Measurements from ENCODE around the gene NDUFB8. TPM values are rescaled to one million over a fixed set of nuclear protein-coding genes. Genes with fewer than 3 reads are reported as not detected.
A peak's percentile ranks its signal among the peaks of the same experiment; 100 is the strongest.
"Not testable (repeated sequence)": the region's sequence is repeated elsewhere in the genome, so short reads cannot be mapped to it uniquely, and the experiment has no call there.

Gene NDUFB8
- total RNA-seq: 100 to 1,000 TPM; 168 to 250 (median 208) TPM
- 100 to 1,000 TPM; 221 to 383 (median 348) TPM for polyA plus RNA-seq
- long read RNA-seq, donor 1, transcript NDUFB8-201 (5 exons, 671 nt): major isoform, 60 of 67 reads
- long read RNA-seq, donor 1, partial matches to known transcripts: 3 of 67 reads
- long read RNA-seq, donor 1, other reads (novel, unspliced or antisense): 1 of 67 reads
- long read RNA-seq, donor 2, transcript NDUFB8-205 (4 exons, 829 nt): minor isoform, 5 of 90 reads
- long read RNA-seq, donor 2, transcript NDUFB8-201 (5 exons, 671 nt): major isoform, 78 of 90 reads
- long read RNA-seq, donor 2, partial matches to known transcripts: 2 of 90 reads
- long read RNA-seq, donor 2, other reads (novel, unspliced or antisense): 2 of 90 reads

DNA sequence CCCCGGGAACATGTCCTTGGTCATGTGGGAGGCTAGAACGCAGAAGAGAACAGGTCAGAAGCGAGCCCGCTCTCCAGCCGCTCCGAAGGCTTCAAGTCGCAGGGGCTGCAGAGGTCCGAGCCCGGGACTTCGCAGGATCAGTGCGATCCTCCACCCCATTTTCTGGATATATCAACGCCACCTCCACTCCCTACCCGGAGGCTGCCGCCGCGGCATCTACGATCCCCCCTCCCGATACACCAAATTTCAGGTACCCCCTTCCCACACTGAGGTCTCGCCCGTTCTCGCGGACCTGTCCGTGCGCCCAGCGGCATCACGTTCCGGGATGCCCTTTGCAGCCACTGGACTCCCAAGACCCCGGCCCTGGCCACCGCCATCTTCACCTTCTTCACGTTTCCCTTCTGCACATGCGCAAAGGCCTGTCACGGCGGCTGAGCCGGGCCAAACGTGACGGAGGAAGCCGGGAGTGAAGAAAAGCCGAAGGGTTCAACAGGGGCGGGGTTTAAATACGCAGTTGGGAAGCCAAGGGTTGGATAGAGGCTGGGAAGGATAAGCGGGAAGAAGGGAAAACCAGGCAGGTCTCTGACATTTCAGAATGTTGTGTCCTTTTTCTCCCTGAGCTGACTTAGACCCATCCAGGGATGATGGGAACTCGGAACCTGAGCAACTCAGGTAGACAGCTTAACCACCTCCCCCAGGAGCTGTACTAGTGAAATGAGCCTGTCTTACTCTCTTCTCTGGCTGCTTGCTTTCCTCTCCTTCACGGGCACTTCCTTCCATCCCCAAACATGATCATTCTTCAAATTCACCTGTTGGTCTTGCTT is at the start of gene NDUFB8:
TSS of gene NDUFB8 (minus strand) at position 397 of the 824 bp plus-strand sequence. CDS start at position 377, 20 bp downstream.
- peak within 1 kb of the TSS; percentile 87 for H3K4me3 ChIP-seq
- peak within 1 kb of the TSS; percentile 80 for H3K27ac ChIP-seq
- H3K9me3 ChIP-seq: no peaks in the 10 kb centered on the region
- H3K27me3 ChIP-seq (ENCODE audit: insufficient read depth in 3 of 3, low read length in 2 of 3): no peaks in the 10 kb centered on the region
- H3K36me3 ChIP-seq (ENCODE audit: insufficient read depth in 1 of 2, low read depth in 1 of 2): peaks cover 4 to 37% of the 10 kb centered on the region in 2 donors
- peaks cover 24% of the 10 kb centered on the region for H3K4me1 ChIP-seq
- DNase-seq (peak; percentile 90 to 94), ATAC-seq (peak; percentile 91 to 98 (median 95))
- WGBS, 3 donors: 0 to 1% (median 1%) methylated on average over 43 of the region's 43 CpGs
- intact Hi-C loops (cut with DNase I): no loop called here
- TF ChIP-seq, protein P1, sequence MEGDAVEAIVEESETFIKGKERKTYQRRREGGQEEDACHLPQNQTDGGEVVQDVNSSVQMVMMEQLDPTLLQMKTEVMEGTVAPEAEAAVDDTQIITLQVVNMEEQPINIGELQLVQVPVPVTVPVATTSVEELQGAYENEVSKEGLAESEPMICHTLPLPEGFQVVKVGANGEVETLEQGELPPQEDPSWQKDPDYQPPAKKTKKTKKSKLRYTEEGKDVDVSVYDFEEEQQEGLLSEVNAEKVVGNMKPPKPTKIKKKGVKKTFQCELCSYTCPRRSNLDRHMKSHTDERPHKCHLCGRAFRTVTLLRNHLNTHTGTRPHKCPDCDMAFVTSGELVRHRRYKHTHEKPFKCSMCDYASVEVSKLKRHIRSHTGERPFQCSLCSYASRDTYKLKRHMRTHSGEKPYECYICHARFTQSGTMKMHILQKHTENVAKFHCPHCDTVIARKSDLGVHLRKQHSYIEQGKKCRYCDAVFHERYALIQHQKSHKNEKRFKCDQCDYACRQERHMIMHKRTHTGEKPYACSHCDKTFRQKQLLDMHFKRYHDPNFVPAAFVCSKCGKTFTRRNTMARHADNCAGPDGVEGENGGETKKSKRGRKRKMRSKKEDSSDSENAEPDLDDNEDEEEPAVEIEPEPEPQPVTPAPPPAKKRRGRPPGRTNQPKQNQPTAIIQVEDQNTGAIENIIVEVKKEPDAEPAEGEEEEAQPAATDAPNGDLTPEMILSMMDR (IDR thresholded peaks at IDR 0.05): no peak

DNA sequence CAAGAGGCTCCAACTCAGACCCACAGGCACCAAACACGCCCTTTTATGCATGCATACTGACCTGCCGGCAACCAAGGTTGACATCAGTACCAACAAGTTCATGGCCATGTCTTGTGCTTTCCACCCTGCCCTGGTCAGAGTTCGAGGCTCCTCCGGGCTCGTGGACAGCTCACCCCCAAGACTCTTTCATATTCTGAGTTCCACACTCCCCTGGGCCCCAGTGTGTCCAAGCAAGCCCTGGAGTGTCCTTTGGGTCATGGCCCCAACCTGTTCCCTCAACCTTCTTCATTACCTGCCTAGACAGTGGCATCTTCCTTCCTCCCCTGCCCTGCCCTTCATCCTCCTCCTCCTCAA is 46.6 kb upstream of the NDUFB8 start:
- Histone ChIP-seq H3K4me1 (no peaks in the 10 kb centered on the region), H3K27ac (no peak overlapping the region), H3K9me3 (no peaks in the 10 kb centered on the region), H3K27me3 (ENCODE audit: insufficient read depth in 3 of 3, low read length in 2 of 3) (peaks cover 5 to 51% (median 6%) of the 10 kb centered on the region in 3 donors), H3K36me3 (ENCODE audit: insufficient read depth in 1 of 2, low read depth in 1 of 2) (no peaks in the 10 kb centered on the region), H3K4me3 (no peak overlapping the region)
- TF ChIP-seq, protein P1 (IDR thresholded peaks at IDR 0.05): no peak
- WGBS, 3 donors: 73 to 80% (median 80%) methylated on average over 5 of the region's 5 CpGs
- DNase-seq (no peak), ATAC-seq (no peak)
- intact Hi-C loops (cut with DNase I): no loop called here

DNA sequence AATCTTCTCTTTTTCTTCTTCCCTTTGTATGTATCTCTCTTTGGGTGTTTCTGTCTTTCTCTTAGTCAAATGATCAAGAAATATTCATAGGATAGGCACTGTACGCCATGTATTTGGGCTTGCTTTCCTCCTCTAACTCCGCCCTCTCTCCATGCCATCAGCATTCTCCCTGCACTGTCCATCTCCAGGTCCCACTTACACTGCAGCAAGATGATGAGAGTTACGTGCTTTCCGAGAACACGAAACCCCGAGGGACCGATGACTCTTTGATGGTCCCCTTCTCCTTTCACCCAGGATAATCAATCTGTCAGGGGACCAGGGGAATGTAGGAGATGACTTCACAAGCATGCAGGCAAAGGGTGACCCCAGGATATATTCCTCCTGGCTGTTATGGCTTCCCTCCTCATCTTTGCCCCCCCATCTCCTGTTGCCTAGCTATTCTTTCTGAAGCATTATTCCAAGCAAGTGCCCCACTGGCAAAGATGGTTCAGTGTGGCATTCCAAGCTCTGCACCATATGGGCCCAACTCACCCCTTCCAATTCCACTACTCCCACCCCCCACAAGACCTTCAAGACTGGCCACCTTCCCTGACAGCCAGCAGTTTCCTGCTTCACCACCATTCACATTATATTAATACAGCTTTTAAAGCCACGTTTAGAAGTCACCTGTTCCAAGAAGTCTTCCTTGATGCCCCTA is 46.1 kb upstream of the NDUFB8 start:
- Histone ChIP-seq H3K4me3 (no peak overlapping the region), H3K9me3 (no peaks in the 10 kb centered on the region), H3K36me3 (ENCODE audit: insufficient read depth in 1 of 2, low read depth in 1 of 2) (no peaks in the 10 kb centered on the region), H3K27ac (no peak overlapping the region), H3K27me3 (ENCODE audit: insufficient read depth in 3 of 3, low read length in 2 of 3) (peaks cover 5 to 54% (median 6%) of the 10 kb centered on the region in 3 donors), H3K4me1 (no peaks in the 10 kb centered on the region)
- 55 to 63% (median 57%) methylated on average over 8 of the region's 8 CpGs for WGBS, 3 donors
- intact Hi-C loops (cut with DNase I): no loop called here
- ATAC-seq: no peak
- no peak for DNase-seq
- TF ChIP-seq, protein P1 (IDR thresholded peaks at IDR 0.05): no peak

DNA sequence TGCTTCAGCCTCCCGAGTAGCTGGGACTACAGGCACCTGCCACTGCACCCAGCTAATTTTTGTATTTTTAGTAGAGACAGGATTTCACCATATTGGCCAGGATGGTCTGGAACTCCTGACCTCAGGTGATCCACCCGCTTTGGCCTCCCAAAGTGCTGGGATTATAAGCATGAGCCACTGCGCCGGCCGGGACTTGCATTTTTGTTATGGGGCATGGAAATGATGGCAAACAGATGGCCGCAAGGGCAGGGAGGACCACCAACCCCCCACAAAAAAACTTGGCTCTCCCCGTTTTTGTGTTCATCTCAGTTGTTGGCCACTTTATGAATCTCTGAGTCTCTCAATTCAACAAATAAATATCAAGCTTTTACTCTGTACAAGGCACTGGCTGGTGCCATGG is 45.5 kb upstream of the NDUFB8 start:
- H3K4me1 ChIP-seq; H3K4me3 ChIP-seq; H3K36me3 ChIP-seq (ENCODE audit: insufficient read depth in 1 of 2, low read depth in 1 of 2); intact Hi-C loops (cut with DNase I); H3K27ac ChIP-seq; ATAC-seq; H3K9me3 ChIP-seq; DNase-seq: not testable (repeated sequence)
- 66 to 68% (median 66%) methylated on average over 7 of the region's 7 CpGs for WGBS, 3 donors
- H3K27me3 ChIP-seq (ENCODE audit: insufficient read depth in 3 of 3, low read length in 2 of 3): peaks cover 5 to 60% (median 6%) of the 10 kb centered on the region in 3 donors
